Retinal pigment epithelial cell (primary cell): ENCODE measurements around the gene PLA2G6.

Experiments used
- DNase-seq: peaks from one replicate; pipeline ENCODE4 v3.0.0-alpha.2; 2010; ENCODE audit warnings: low read depth
- H3K4me3 ChIP-seq: 2 replicates; pipeline ENCODE4 v1.5.1; 2011; ENCODE audit warnings: mild to moderate bottlenecking, low read length, control low read depth, moderate library complexity
- CTCF ChIP-seq: conservative IDR thresholded peaks from 2 replicates; pipeline ENCODE4 v1.5.1; 2011; ENCODE audit warnings: low read depth, low read length, control low read depth, inconsistent platforms

PLA2G6 gene

GRCh38 chr22:38107692-38108515 is 73.7 kb downstream of the PLA2G6 start:
- DNase-seq = no peak
- no peak overlapping the region for H3K4me3 ChIP-seq
- no peak for TF ChIP-seq CTCF

GRCh38 chr22:38106814-38107578 is 74.6 kb downstream of the PLA2G6 start:
- no peak for DNase-seq
- TF ChIP-seq CTCF = no peak
- no peak overlapping the region for H3K4me3 ChIP-seq

- peak; percentile 62 for TF ChIP-seq CTCF
- no peak for DNase-seq
- no peak overlapping the region for H3K4me3 ChIP-seq
These were observed 77.5 kb downstream of the PLA2G6 start for GRCh38 chr22:38104084-38104483.

- no peak for DNase-seq
- no peak overlapping the region for H3K4me3 ChIP-seq
- TF ChIP-seq CTCF = no peak
These were observed 78.0 kb downstream of the PLA2G6 start for GRCh38 chr22:38103641-38104040.

- no peak for DNase-seq
These were observed 83.0 kb downstream of the PLA2G6 start for GRCh38 chr22:38098410-38099249.

More at GRCh38 chr22:38098410-38099249, 83.0 kb downstream of the PLA2G6 start:
- H3K4me3 ChIP-seq = no peak overlapping the region
- TF ChIP-seq CTCF = no peak
